Kidney (tissue), 14 donors: Measurements from ENCODE around the gene ALK. TPM values are rescaled to one million over a fixed set of nuclear protein-coding genes. Genes with fewer than 3 reads are reported as not detected.

Experiments
- DNase-seq, 5 donors: peaks; one replicate each; pipeline ENCODE4 v3.0.0-alpha.2; 2013 to 2020
- FAIRE-seq: peaks from 2 replicates; lab custom pipeline; 2012; peaks lifted over from hg19 to GRCh38; lab: Jason Lieb, UNC
- H3K27ac ChIP-seq, 2 donors: one replicate each; pipeline ENCODE4 v1.7.0; 2013; ENCODE audit warnings: low read depth in 2 of 2, low read length in 2 of 2, inconsistent platforms in 1 of 2
- H3K27me3 ChIP-seq: one replicate; pipeline ENCODE4 v1.7.1; 2013; ENCODE audit warnings: low read length, inconsistent platforms; ENCODE audit not compliant: control insufficient read depth, insufficient read depth
- H3K36me3 ChIP-seq, 3 donors: one replicate each; pipeline versions ENCODE4 v1.7.0 to v1.7.1; 2013; ENCODE audit warnings: low read length in 3 of 3, control low read depth in 1 of 3, inconsistent platforms in 1 of 3; ENCODE audit not compliant: insufficient read depth in 3 of 3, control insufficient read depth in 2 of 3
- H3K4me1 ChIP-seq, 3 donors: one replicate each; pipeline versions ENCODE4 v1.7.0 to v1.7.1; 2013; ENCODE audit warnings: low read length in 3 of 3, inconsistent platforms in 1 of 3, low read depth in 1 of 3; ENCODE audit not compliant: control insufficient read depth in 2 of 3, insufficient read depth in 2 of 3
- H3K4me3 ChIP-seq, 3 donors: one replicate each; pipeline versions ENCODE4 v1.7.0 to v1.8.1; 2013; ENCODE audit warnings: low read length in 3 of 3, control low read depth in 1 of 3, inconsistent platforms in 1 of 3
- H3K9ac ChIP-seq, 3 donors: one replicate each; pipeline versions ENCODE4 v1.7.0 to v1.7.1; 2013; ENCODE audit warnings: low read length in 3 of 3, control low read depth in 1 of 3, inconsistent platforms in 1 of 3
- H3K9me3 ChIP-seq, 3 donors: one replicate each; pipeline versions ENCODE4 v1.7.0 to v1.7.1; 2013; ENCODE audit warnings: low read length in 3 of 3, control low read depth in 1 of 3, inconsistent platforms in 1 of 3; ENCODE audit not compliant: control insufficient read depth in 2 of 3, insufficient read depth in 1 of 3
- CTCF ChIP-seq: IDR thresholded peaks from 3 replicates; pipeline ENCODE4 v1.5.1; 2012; ENCODE audit warnings: mild to moderate bottlenecking, moderate library complexity, borderline replicate concordance; ENCODE audit not compliant: insufficient read depth; ENCODE audit errors: extremely low read depth
- intact Hi-C: fragments of 100-400 bp; cut with DNase I; formaldehyde crosslinking; loops from one replicate; pipeline ENCODE4 v1.11.1; 2022
- polyA plus RNA-seq: library from polyadenylated mRNA; stranded (reverse); fragments of 350-450 nt; fragmentation: Illumina TruSeq; extraction: RNeasy Lipid Tissue Mini Kit (QIAGEN cat#74804); gene quantifications from one replicate; pipeline ENCODE4 v1.2.3, GENCODE V29; 2014; ENCODE audit warnings: low read depth, low replicate concordance; ENCODE audit not compliant: insufficient read depth
- total RNA-seq: library from RNA; stranded (reverse); fragmentation: NEBNext Ultra II Directional; extraction: Animal tissue kit (Norgen Biotek cat#: 25700); gene quantifications from one replicate; pipeline ENCODE4 v1.2.1, GENCODE V29; 2021
- donor health status: control.
- donor health status: control.
- donor health status: control.
- donor health status: control.
- donor health status: control.
- donor health status: DM: yes; HTN: yes; CAD: no.
- donor health status: Normal renal cell carcinoma (clear cell type).

ALK gene
- total and polyA plus RNA-seq, 2 donors from 2014 or later, result 0.13 TPM; not detected in 1

GRCh38 chr2:29157131-29157530 lies 764.3 kb downstream of the ALK start:
- DNase-seq, result no peak
- Histone ChIP-seq H3K4me3 (no peak overlapping the region), H3K4me1 (no peaks in the 10 kb centered on the region), H3K27me3 (no peaks in the 10 kb centered on the region), H3K27ac (no peak overlapping the region), H3K9me3 (no peaks in the 10 kb centered on the region), H3K9ac (no peak overlapping the region), H3K36me3 (peaks cover 0 to 44% (median 12%) of the 10 kb centered on the region in 3 donors)
- intact Hi-C loops, result no loop called here
- FAIRE-seq, result no peak
- TF ChIP-seq CTCF, result no peak

- H3K36me3 ChIP-seq, result peaks cover 0 to 40% (median 12%) of the 10 kb centered on the region in 3 donors
Measured at GRCh38 chr2:29155578-29155977, 765.8 kb downstream of the ALK start.

GRCh38 chr2:29154610-29155009 lies 766.8 kb downstream of the ALK start:
- Histone ChIP-seq H3K9ac (no peak overlapping the region), H3K4me3 (no peak overlapping the region), H3K36me3 (peaks cover 0 to 35% (median 12%) of the 10 kb centered on the region in 3 donors), H3K27me3 (no peaks in the 10 kb centered on the region), H3K27ac (no peak overlapping the region), H3K4me1 (no peaks in the 10 kb centered on the region), H3K9me3 (no peaks in the 10 kb centered on the region)
- intact Hi-C loops, result no loop called here
- no peak for TF ChIP-seq CTCF
- DNase-seq (no peak), FAIRE-seq (no peak)

More at GRCh38 chr2:29155578-29155977, 765.8 kb downstream of the ALK start:
- no peak overlapping the region for H3K9ac ChIP-seq
- FAIRE-seq, result no peak
- no peaks in the 10 kb centered on the region for H3K4me1 ChIP-seq
- DNase-seq, result no peak
- H3K27me3 ChIP-seq, result no peaks in the 10 kb centered on the region
- H3K9me3 ChIP-seq, result no peaks in the 10 kb centered on the region
- no peak overlapping the region for H3K27ac ChIP-seq
- H3K4me3 ChIP-seq, result no peak overlapping the region
- intact Hi-C loops, result no loop called here
- TF ChIP-seq CTCF, result no peak

GRCh38 chr2:29147963-29148362 lies 773.4 kb downstream of the ALK start:
- Histone ChIP-seq H3K36me3 (peaks cover 0 to 10% (median 6%) of the 10 kb centered on the region in 3 donors), H3K9me3 (no peaks in the 10 kb centered on the region), H3K9ac (no peak overlapping the region), H3K4me1 (no peaks in the 10 kb centered on the region), H3K27me3 (no peaks in the 10 kb centered on the region), H3K27ac (no peak overlapping the region), H3K4me3 (no peak overlapping the region)
- DNase-seq, result no peak
- intact Hi-C loops, result no loop called here
- no peak for FAIRE-seq
- no peak for TF ChIP-seq CTCF
